Activated naive CD4-positive, alpha-beta T cell treated with anti-CD3 and anti-CD28 coated beads, Interleukin-2, amount 50 U/mL, for 16 hours (primary cell): ENCODE measurements around the gene WTAP.
"Not testable (repeated sequence)": the region's sequence is repeated elsewhere in the genome, so short reads cannot be mapped to it uniquely, and the experiment has no call there.

Experiments
- DNase-seq: peaks from one replicate; pipeline ENCODE4 v3.0.0-alpha.2; 2020

Gene WTAP

GRCh38 chr6:159693894-159694545 lies 33.3 kb upstream of the WTAP start:
- no peak for DNase-seq

- DNase-seq = no peak
Measured at GRCh38 chr6:159695984-159696383, 31.3 kb upstream of the WTAP start.

GRCh38 chr6:159700970-159701369 lies 26.3 kb upstream of the WTAP start:
- no peak for DNase-seq

GRCh38 chr6:159701413-159701999 lies 25.8 kb upstream of the WTAP start:
- DNase-seq = no peak

- DNase-seq = not testable (repeated sequence)
Measured at GRCh38 chr6:159710603-159711002, 16.7 kb upstream of the WTAP start.

GRCh38 chr6:159712389-159712788 lies 14.9 kb upstream of the WTAP start:
- not testable (repeated sequence) for DNase-seq

GRCh38 chr6:159713984-159714383 lies 13.3 kb upstream of the WTAP start:
- DNase-seq = no peak

- DNase-seq = no peak
Measured at GRCh38 chr6:159714404-159714803, 12.9 kb upstream of the WTAP start.

GRCh38 chr6:159715166-159715565 lies 12.1 kb upstream of the WTAP start:
- no peak for DNase-seq

- no peak for DNase-seq
Measured at GRCh38 chr6:159715605-159716004, 11.7 kb upstream of the WTAP start.

GRCh38 chr6:159716247-159717096 lies 10.8 kb upstream of the WTAP start:
- no peak for DNase-seq

GRCh38 chr6:159718634-159719033 lies 8.7 kb upstream of the WTAP start:
- no peak for DNase-seq

- DNase-seq = no peak
Measured at GRCh38 chr6:159719287-159719686, 8.0 kb upstream of the WTAP start.

- peak; percentile 21 for DNase-seq
Measured at GRCh38 chr6:159720708-159721107, 6.6 kb upstream of the WTAP start.

- not testable (repeated sequence) for DNase-seq
Measured at GRCh38 chr6:159721981-159722380, 5.3 kb upstream of the WTAP start.

- DNase-seq = no peak
Measured at GRCh38 chr6:159722655-159723054, 4.7 kb upstream of the WTAP start.

- no peak for DNase-seq
Measured at GRCh38 chr6:159723259-159723658, 4.0 kb upstream of the WTAP start.

- DNase-seq = no peak
Measured at GRCh38 chr6:159724778-159725177, 2.5 kb upstream of the WTAP start.

GRCh38 chr6:159725208-159725607 lies 2.1 kb upstream of the WTAP start:
- not testable (repeated sequence) for DNase-seq

- no peak for DNase-seq
Measured at GRCh38 chr6:159726255-159726917, 920 bp upstream of the WTAP start.

GRCh38 chr6:159727717-159728445 lies 575 bp downstream of the WTAP start:
- DNase-seq = no peak

- DNase-seq = no peak
Measured at GRCh38 chr6:159728531-159728964, 1.2 kb downstream of the WTAP start.
